C4-2B (cell line): ENCODE results near the gene PLEKHM2.

ENCODE experiments used
- ZFX ChIP-seq: fragments of 450-650 bp; IDR thresholded peaks from 2 replicates; pipeline ENCODE4 v1.6.1; 2017
- TF ChIP-seq, protein P1 (sequence below): fragments of 450-650 bp; conservative IDR thresholded peaks from 2 replicates; pipeline ENCODE4 v1.5.1; 2017; ENCODE audit warnings: mild to moderate bottlenecking

DNA sequence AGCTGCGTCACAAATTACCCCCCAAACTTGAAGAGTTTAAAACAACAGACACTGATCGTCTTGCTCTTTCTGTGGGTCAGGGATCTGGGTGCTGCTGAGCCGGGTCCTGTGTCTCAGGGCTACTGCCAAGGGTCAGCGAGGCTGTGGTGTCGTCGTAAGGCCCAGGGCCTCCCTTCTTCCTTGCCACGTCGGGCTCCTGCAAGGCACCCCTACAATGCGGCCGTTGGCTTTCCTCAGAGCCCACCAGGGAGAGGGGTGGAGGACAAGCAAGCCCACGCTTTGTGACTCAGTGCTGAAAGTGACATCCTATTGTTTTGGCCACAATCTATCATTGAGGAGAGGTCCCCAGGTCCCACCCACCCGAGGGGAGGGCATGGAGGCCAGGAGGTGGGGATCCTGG is 66.8 kb downstream of the PLEKHM2 start:
- TF ChIP-seq, protein P1, sequence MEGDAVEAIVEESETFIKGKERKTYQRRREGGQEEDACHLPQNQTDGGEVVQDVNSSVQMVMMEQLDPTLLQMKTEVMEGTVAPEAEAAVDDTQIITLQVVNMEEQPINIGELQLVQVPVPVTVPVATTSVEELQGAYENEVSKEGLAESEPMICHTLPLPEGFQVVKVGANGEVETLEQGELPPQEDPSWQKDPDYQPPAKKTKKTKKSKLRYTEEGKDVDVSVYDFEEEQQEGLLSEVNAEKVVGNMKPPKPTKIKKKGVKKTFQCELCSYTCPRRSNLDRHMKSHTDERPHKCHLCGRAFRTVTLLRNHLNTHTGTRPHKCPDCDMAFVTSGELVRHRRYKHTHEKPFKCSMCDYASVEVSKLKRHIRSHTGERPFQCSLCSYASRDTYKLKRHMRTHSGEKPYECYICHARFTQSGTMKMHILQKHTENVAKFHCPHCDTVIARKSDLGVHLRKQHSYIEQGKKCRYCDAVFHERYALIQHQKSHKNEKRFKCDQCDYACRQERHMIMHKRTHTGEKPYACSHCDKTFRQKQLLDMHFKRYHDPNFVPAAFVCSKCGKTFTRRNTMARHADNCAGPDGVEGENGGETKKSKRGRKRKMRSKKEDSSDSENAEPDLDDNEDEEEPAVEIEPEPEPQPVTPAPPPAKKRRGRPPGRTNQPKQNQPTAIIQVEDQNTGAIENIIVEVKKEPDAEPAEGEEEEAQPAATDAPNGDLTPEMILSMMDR: no peak
- no peak for TF ChIP-seq ZFX
